Measurements from ENCODE around the gene BST2. TPM values are rescaled to one million over a fixed set of nuclear protein-coding genes. Genes with fewer than 3 reads are reported as not detected.

Gene BST2
- total RNA-seq, 2 donors from 2014 or later = 113 to 144 TPM

- no peaks in the 10 kb centered on the region for H3K9me3 ChIP-seq
- no peak for DNase-seq (ENCODE audit: low spot score)
Measured at GRCh38 chr19:17436094-17436873, 30.9 kb upstream of the BST2 start.

GRCh38 chr19:17435218-17435617 is 29.8 kb upstream of the BST2 start:
- Histone ChIP-seq H3K4me1 (ENCODE audit: control insufficient read depth in 1 of 2, low read depth in 2 of 2) (no peaks in the 10 kb centered on the region), H3K36me3 (no peaks in the 10 kb centered on the region), H3K27ac (no peak overlapping the region), H3K4me3 (no peak overlapping the region), H3K9me3 (no peaks in the 10 kb centered on the region), H3K27me3 (replicated peaks; ENCODE audit: insufficient read depth) (no peaks in the 10 kb centered on the region)
- DNase-seq (ENCODE audit: low spot score) (no peak), ATAC-seq (ENCODE audit: insufficient number of reproducible peaks, low FRiP score, low read depth) (no peak)
- no peak for TF ChIP-seq CTCF (IDR thresholded peaks at IDR 0.05)

More at GRCh38 chr19:17436094-17436873, 30.9 kb upstream of the BST2 start:
- no peak for TF ChIP-seq CTCF (IDR thresholded peaks at IDR 0.05)
- Histone ChIP-seq H3K27me3 (replicated peaks; ENCODE audit: insufficient read depth) (no peaks in the 10 kb centered on the region), H3K27ac (no peak overlapping the region), H3K36me3 (no peaks in the 10 kb centered on the region), H3K4me3 (no peak overlapping the region), H3K4me1 (ENCODE audit: control insufficient read depth in 1 of 2, low read depth in 2 of 2) (no peaks in the 10 kb centered on the region)
- no peak for ATAC-seq (ENCODE audit: insufficient number of reproducible peaks, low FRiP score, low read depth)

- no peaks in the 10 kb centered on the region for H3K27me3 ChIP-seq (replicated peaks; ENCODE audit: insufficient read depth)
- H3K36me3 ChIP-seq = no peaks in the 10 kb centered on the region
- no peak overlapping the region for H3K4me3 ChIP-seq
- H3K27ac ChIP-seq = no peak overlapping the region
- ATAC-seq (ENCODE audit: insufficient number of reproducible peaks, low FRiP score, low read depth) (no peak), DNase-seq (ENCODE audit: low spot score) (no peak)
- no peak for TF ChIP-seq CTCF (IDR thresholded peaks at IDR 0.05)
- H3K9me3 ChIP-seq = no peaks in the 10 kb centered on the region
- H3K4me1 ChIP-seq (ENCODE audit: control insufficient read depth in 1 of 2, low read depth in 2 of 2) = no peaks in the 10 kb centered on the region
Measured at GRCh38 chr19:17431417-17431816, 26.0 kb upstream of the BST2 start.

GRCh38 chr19:17429641-17430113 is 24.2 kb upstream of the BST2 start:
- H3K4me1 ChIP-seq (ENCODE audit: control insufficient read depth in 1 of 2, low read depth in 2 of 2) = no peaks in the 10 kb centered on the region
- H3K27ac ChIP-seq = no peak overlapping the region
- H3K9me3 ChIP-seq = no peaks in the 10 kb centered on the region
- DNase-seq (ENCODE audit: low spot score) (no peak), ATAC-seq (ENCODE audit: insufficient number of reproducible peaks, low FRiP score, low read depth) (no peak)
- no peak for TF ChIP-seq CTCF (IDR thresholded peaks at IDR 0.05)
- no peak overlapping the region for H3K4me3 ChIP-seq
- no peaks in the 10 kb centered on the region for H3K36me3 ChIP-seq
- H3K27me3 ChIP-seq (replicated peaks; ENCODE audit: insufficient read depth) = no peaks in the 10 kb centered on the region

- ATAC-seq (ENCODE audit: insufficient number of reproducible peaks, low FRiP score, low read depth) (no peak), DNase-seq (ENCODE audit: low spot score) (no peak)
- H3K27ac ChIP-seq = no peak overlapping the region
- TF ChIP-seq CTCF (IDR thresholded peaks at IDR 0.05) = no peak
- H3K9me3 ChIP-seq = no peaks in the 10 kb centered on the region
- peaks cover 0 to 8% of the 10 kb centered on the region in 2 donors for H3K4me1 ChIP-seq (ENCODE audit: control insufficient read depth in 1 of 2, low read depth in 2 of 2)
- no peak overlapping the region for H3K4me3 ChIP-seq
- H3K27me3 ChIP-seq (replicated peaks; ENCODE audit: insufficient read depth) = no peaks in the 10 kb centered on the region
- H3K36me3 ChIP-seq = peaks cover 7% of the 10 kb centered on the region
Measured at GRCh38 chr19:17424743-17425365, 19.4 kb upstream of the BST2 start.

Measured in thoracic aorta (tissue), 2 donors.